HCT116 (cell line): ENCODE measurements around the gene MAGEB2. TPM values are rescaled to one million over a fixed set of nuclear protein-coding genes. Genes with fewer than 3 reads are reported as not detected.

Source experiments
- ATAC-seq: fragments of 200-7000 bp; cut with Tn5 transposase; 2 replicates; pipeline ENCODE4 v1.9.1; 2020; ENCODE audit warnings: mild to moderate bottlenecking, moderate library complexity
- BruUV-seq: library from RNA; stranded (reverse); fragments of 400-500 nt; replicated peaks from 2 replicates; lab custom pipeline; 2021; lab: Mats Ljungman, UMichigan
- CTCF ChIA-PET: fragments of 300-600 bp; sonication (Branson Sonifier 250); formaldehyde crosslinking; loops from one replicate; lab custom pipeline; 2021; ENCODE audit warnings: antibody characterized with exemption; lab: Charles Lee
- POLR2A ChIA-PET: fragments of 300-600, 350-600 bp; sonication (Branson Sonifier 250); formaldehyde crosslinking; loops from one replicate; lab custom pipeline; 2021; ENCODE audit warnings: antibody characterized with exemption; lab: Charles Lee
- RAD21 ChIA-PET, 2 experiments: fragments of 300-600 bp; sonication (Branson Sonifier 250); formaldehyde crosslinking; loops; one replicate each; lab custom pipeline; 2023; ENCODE audit warnings: low total read pairs in 2 of 2; ENCODE audit not compliant: uncharacterized antibody in 2 of 2, unreplicated experiment in 2 of 2, low non-redundant PET in 1 of 2; lab: Charles Lee
- DNase-seq: peaks from one replicate; pipeline ENCODE4 v3.0.0-alpha.2; 2010; ENCODE audit warnings: low read depth, low spot score
- H2AFZ ChIP-seq: fragments of 200-600 bp; shearing (Covaris generic), sonication (generic); 2 replicates; pipeline ENCODE4 v1.6.1; 2017; ENCODE audit warnings: low read depth, mixed run types, mixed read lengths, antibody characterized with exemption, low read length; ENCODE audit not compliant: poor library complexity, severe bottlenecking
- H3K27ac ChIP-seq: 2 replicates; pipeline ENCODE4 v1.5.1; 2012; ENCODE audit warnings: low read depth, low read length
- H3K27me3 ChIP-seq: fragments of 200-600 bp; sonication (generic); 2 replicates; pipeline ENCODE4 v1.6.1; 2016; ENCODE audit warnings: mixed run types, low read length, mixed read lengths; ENCODE audit not compliant: insufficient read depth
- H3K36me3 ChIP-seq, 2 experiments: fragments of 200-500 bp in 1 of 2; fragments of 200-600 bp in 1 of 2; sonication (Bioruptor generic) in 1 of 2; sonication (generic) in 1 of 2; 2 replicates each; pipeline versions ENCODE4 v1.5.1 to v1.6.1; 2014 to 2016; ENCODE audit warnings: low read length in 2 of 2, inconsistent platforms in 1 of 2, mixed read lengths in 1 of 2, mixed run types in 1 of 2; ENCODE audit not compliant: insufficient read depth in 2 of 2, control insufficient read depth in 1 of 2
- H3K4me1 ChIP-seq, 2 experiments: fragments of 200-600 bp in 1 of 2; sonication (generic) in 1 of 2; 2 replicates each; pipeline versions ENCODE4 v1.5.1 to v1.6.1; 2012 to 2017; ENCODE audit warnings: low read length in 2 of 2, inconsistent platforms in 1 of 2, mild to moderate bottlenecking in 1 of 2, mixed read lengths in 1 of 2, mixed run types in 1 of 2, moderate library complexity in 1 of 2; ENCODE audit not compliant: insufficient read depth in 2 of 2, control insufficient read depth in 1 of 2
- H3K4me2 ChIP-seq: fragments of 200-600 bp; sonication (generic); 2 replicates; pipeline ENCODE4 v1.6.1; 2017; ENCODE audit warnings: mixed run types, low read length, mixed read lengths
- H3K4me3 ChIP-seq, 2 experiments: fragments of 200-600 bp in 1 of 2; sonication (generic) in 1 of 2; replicated peaks in 1 of 2; 2 replicates each; pipeline ENCODE4 v1.5.1; 2011 to 2016; ENCODE audit warnings: low read length in 2 of 2, control low read depth in 1 of 2, low read depth in 1 of 2, mild to moderate bottlenecking in 1 of 2, mixed read lengths in 1 of 2, mixed run types in 1 of 2
- H3K79me2 ChIP-seq: fragments of 200-600 bp; sonication (generic); 2 replicates; pipeline ENCODE4 v1.6.1; 2017; ENCODE audit warnings: mild to moderate bottlenecking, mixed run types, low read length, moderate library complexity, mixed read lengths; ENCODE audit not compliant: insufficient read depth
- H3K9ac ChIP-seq: fragments of 200-600 bp; sonication (generic); 2 replicates; pipeline ENCODE4 v1.6.1; 2016; ENCODE audit warnings: low read length, mixed read lengths
- H3K9me2 ChIP-seq: fragments of 200-600 bp; sonication (generic), shearing (Covaris generic); 2 replicates; pipeline ENCODE4 v1.6.1; 2017; ENCODE audit warnings: mixed run types, mild to moderate bottlenecking, moderate library complexity; ENCODE audit not compliant: insufficient read depth
- H3K9me3 ChIP-seq, 2 experiments: fragments of 200-500 bp in 1 of 2; fragments of 200-600 bp in 1 of 2; sonication (Bioruptor generic) in 1 of 2; sonication (generic) in 1 of 2; 2 replicates each; pipeline ENCODE4 v1.6.1; 2014 to 2017; ENCODE audit warnings: low read length in 2 of 2, mixed read lengths in 2 of 2, inconsistent platforms in 1 of 2, low read depth in 1 of 2, mild to moderate bottlenecking in 1 of 2, mixed run types in 1 of 2, moderate library complexity in 1 of 2; ENCODE audit not compliant: control insufficient read depth in 1 of 2, insufficient read depth in 1 of 2
- H4K20me1 ChIP-seq: fragments of 200-600 bp; sonication (generic), shearing (Covaris generic); 2 replicates; pipeline ENCODE4 v1.6.1; 2017; ENCODE audit warnings: mixed run types, mild to moderate bottlenecking, moderate library complexity; ENCODE audit not compliant: insufficient read depth
- ELF1 ChIP-seq: IDR thresholded peaks from 2 replicates; pipeline ENCODE4 v1.6.1; 2012; ENCODE audit warnings: low read depth, borderline replicate concordance
- EZH2 ChIP-seq: fragments of 200-600 bp; sonication (generic); IDR thresholded peaks from 2 replicates; pipeline ENCODE4 v1.6.1; 2017; ENCODE audit warnings: antibody characterized with exemption, mixed run types
- EZH2phosphoT487 ChIP-seq: fragments of 200-600 bp; IDR thresholded peaks from 2 replicates; pipeline ENCODE4 v1.6.1; 2018; ENCODE audit warnings: antibody characterized with exemption, borderline replicate concordance
- FOSL1 ChIP-seq: IDR thresholded peaks from 2 replicates; pipeline ENCODE4 v1.6.1; 2012; ENCODE audit warnings: low read depth
- JUND ChIP-seq: IDR thresholded peaks from 2 replicates; pipeline ENCODE4 v1.6.1; 2012
- MAX ChIP-seq: IDR thresholded peaks from 2 replicates; pipeline ENCODE4 v1.6.1; 2012
- POLR2A ChIP-seq: IDR thresholded peaks from 2 replicates; pipeline ENCODE4 v1.7.0; 2011; ENCODE audit warnings: borderline replicate concordance; ENCODE audit not compliant: insufficient read depth, insufficient read length; ENCODE audit errors: extremely low read depth
- POLR2AphosphoS5 ChIP-seq: IDR thresholded peaks from 2 replicates; pipeline ENCODE4 v1.6.1; 2011; ENCODE audit warnings: mild to moderate bottlenecking, low read depth, low read length, moderate library complexity
- RAD21 ChIP-seq: IDR thresholded peaks from 2 replicates; pipeline ENCODE4 v1.6.1; 2012; ENCODE audit warnings: low read depth, mild to moderate bottlenecking
- REST ChIP-seq: IDR thresholded peaks from 2 replicates; pipeline ENCODE4 v1.6.1; 2012; ENCODE audit warnings: low read depth
- SIN3A ChIP-seq: IDR thresholded peaks from 2 replicates; pipeline ENCODE4 v1.6.1; 2012; ENCODE audit warnings: low read depth
- TCF7L2 ChIP-seq: IDR thresholded peaks from 2 replicates; pipeline ENCODE4 v1.7.0; 2011; ENCODE audit warnings: borderline replicate concordance, inconsistent platforms; ENCODE audit not compliant: insufficient read depth, insufficient read length; ENCODE audit errors: extremely low read depth
- ZBTB33 ChIP-seq: IDR thresholded peaks from 2 replicates; pipeline ENCODE4 v1.6.1; 2011; ENCODE audit warnings: mild to moderate bottlenecking, low read length, moderate library complexity; ENCODE audit not compliant: insufficient replicate concordance; ENCODE audit errors: extremely low read depth
- ZNF274 ChIP-seq: fragments of 200-500 bp; sonication (Bioruptor generic); IDR thresholded peaks from 2 replicates; pipeline ENCODE4 v1.6.1; 2014; ENCODE audit warnings: mild to moderate bottlenecking, low read depth, low read length, inconsistent platforms
- intact Hi-C: fragments of 100-400 bp; cut with micrococcal nuclease; formaldehyde crosslinking; loops from 2 replicates; pipeline ENCODE4 v1.10.0; 2022
- total RNA-seq: library from RNA; stranded (reverse); gene quantifications from one replicate; pipeline ENCODE4 v1.2.1, GENCODE V29; 2021; ENCODE audit not compliant: unreplicated experiment
- TF ChIP-seq, protein P1 (sequence below), 3 experiments: fragments of 200-600 bp in 1 of 3; sonication (generic) in 1 of 3; IDR thresholded peaks in 2 of 3; conservative IDR thresholded peaks in 1 of 3; 2 replicates each; pipeline ENCODE4 v1.5.1; 2012 to 2017; ENCODE audit warnings: low read depth in 2 of 3, low read length in 2 of 3, antibody characterized with exemption in 1 of 3, borderline replicate concordance in 1 of 3, control low read depth in 1 of 3, mild to moderate bottlenecking in 1 of 3, mixed read lengths in 1 of 3, mixed run types in 1 of 3, moderate library complexity in 1 of 3; ENCODE audit not compliant: insufficient read depth in 1 of 3
- TF ChIP-seq, protein P2 (sequence below): IDR thresholded peaks from 2 replicates; pipeline ENCODE4 v1.6.1; 2012

MAGEB2 gene
- total RNA-seq, 1 experiment from 2014 or later = 138 TPM

GRCh38 chrX:30241724-30242415 is 26.5 kb downstream of the MAGEB2 start, which contains the start of gene MAGEB4:
TSS of gene MAGEB4 (plus strand) at chrX:30242000. CDS start at chrX:30242136, 136 bp downstream.
- ATAC-seq (no peak), DNase-seq (no peak)
- Histone ChIP-seq H3K79me2 (no peaks in the 10 kb centered on the region), H3K27ac (no peak within 1 kb of the TSS), H3K36me3 (no peaks in the 10 kb centered on the region), H2AFZ (no peak within 1 kb of the TSS), H3K4me1 (no peaks in the 10 kb centered on the region), H4K20me1 (no peaks in the 10 kb centered on the region), H3K27me3 (no peaks in the 10 kb centered on the region), H3K9me3 (no peaks in the 10 kb centered on the region), H3K9me2 (no peaks in the 10 kb centered on the region), H3K4me2 (no peak within 1 kb of the TSS), H3K9ac (no peak within 1 kb of the TSS), H3K4me3 (no peak within 1 kb of the TSS)
- POLR2A ChIA-PET = no interaction called here
- CTCF ChIA-PET = no interaction called here
- RAD21 ChIA-PET = no interaction called here
- TF ChIP-seq RAD21 (no peak), ZBTB33 (no peak), JUND (no peak), POLR2A (no peak), MAX (no peak), EZH2phosphoT487 (no peak), EZH2 (no peak), ELF1 (no peak), ZNF274 (no peak), SIN3A (no peak), FOSL1 (no peak), POLR2AphosphoS5 (no peak), TCF7L2 (no peak), REST (no peak)
- TF ChIP-seq, protein P1, sequence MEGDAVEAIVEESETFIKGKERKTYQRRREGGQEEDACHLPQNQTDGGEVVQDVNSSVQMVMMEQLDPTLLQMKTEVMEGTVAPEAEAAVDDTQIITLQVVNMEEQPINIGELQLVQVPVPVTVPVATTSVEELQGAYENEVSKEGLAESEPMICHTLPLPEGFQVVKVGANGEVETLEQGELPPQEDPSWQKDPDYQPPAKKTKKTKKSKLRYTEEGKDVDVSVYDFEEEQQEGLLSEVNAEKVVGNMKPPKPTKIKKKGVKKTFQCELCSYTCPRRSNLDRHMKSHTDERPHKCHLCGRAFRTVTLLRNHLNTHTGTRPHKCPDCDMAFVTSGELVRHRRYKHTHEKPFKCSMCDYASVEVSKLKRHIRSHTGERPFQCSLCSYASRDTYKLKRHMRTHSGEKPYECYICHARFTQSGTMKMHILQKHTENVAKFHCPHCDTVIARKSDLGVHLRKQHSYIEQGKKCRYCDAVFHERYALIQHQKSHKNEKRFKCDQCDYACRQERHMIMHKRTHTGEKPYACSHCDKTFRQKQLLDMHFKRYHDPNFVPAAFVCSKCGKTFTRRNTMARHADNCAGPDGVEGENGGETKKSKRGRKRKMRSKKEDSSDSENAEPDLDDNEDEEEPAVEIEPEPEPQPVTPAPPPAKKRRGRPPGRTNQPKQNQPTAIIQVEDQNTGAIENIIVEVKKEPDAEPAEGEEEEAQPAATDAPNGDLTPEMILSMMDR (IDR thresholded peaks at IDR 0.05 in 2 of 3, conservative IDR thresholded peaks at IDR 0.05 in 1 of 3; ENCODE audit: borderline replicate concordance in 1 of 3, insufficient read depth in 1 of 3, low read depth in 2 of 3, low read length in 2 of 3) = no peak
- TF ChIP-seq, protein P2, sequence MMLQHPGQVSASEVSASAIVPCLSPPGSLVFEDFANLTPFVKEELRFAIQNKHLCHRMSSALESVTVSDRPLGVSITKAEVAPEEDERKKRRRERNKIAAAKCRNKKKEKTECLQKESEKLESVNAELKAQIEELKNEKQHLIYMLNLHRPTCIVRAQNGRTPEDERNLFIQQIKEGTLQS = no peak
- intact Hi-C loops = no loop called here
- no TSS peak for BruUV-seq
